ENCODE measurements around the gene ARRDC5. TPM values are rescaled to one million over a fixed set of nuclear protein-coding genes. Genes with fewer than 3 reads are reported as not detected.
"Not testable (repeated sequence)": the region's sequence is repeated elsewhere in the genome, so short reads cannot be mapped to it uniquely, and the experiment has no call there.

The ARRDC5 gene
- total RNA-seq, 1 experiment from 2014 or later: not detected

- no peak overlapping the region for H3K27ac ChIP-seq (ENCODE audit: low read depth, low read length, poor library complexity, severe bottlenecking)
- H3K4me1 ChIP-seq (ENCODE audit: insufficient read depth, low read length, poor library complexity, severe bottlenecking): peaks cover 23% of the 10 kb centered on the region
- H3K27me3 ChIP-seq (replicated peaks; ENCODE audit: insufficient read depth, low read depth, low read length, poor library complexity): no peaks in the 10 kb centered on the region
- ChIA-PET POLR2A (ENCODE audit: low non-redundant PET) (no interaction called here), CTCF (interaction anchor here (0.6 kb wide), 1 partner anchor 62 kb away, joined by 3 read pairs; no protein-coding TSS in a partner anchor)
- peaks cover 25% of the 10 kb centered on the region for H3K36me3 ChIP-seq (ENCODE audit: insufficient read depth, low read length, poor library complexity, severe bottlenecking)
- DNase-seq (ENCODE audit: low spot score): no peak
- intact Hi-C loops (cut with micrococcal nuclease; ENCODE audit: unreplicated experiment): no loop called here
- H3K9me3 ChIP-seq (ENCODE audit: low read depth, low read length, poor library complexity, severe bottlenecking): no peaks in the 10 kb centered on the region
- H3K4me3 ChIP-seq (ENCODE audit: low read depth, low read length, poor library complexity, severe bottlenecking): no peak overlapping the region
- no TSS peak for BruUV-seq (replicated peaks)
- no peak for TF ChIP-seq EZH2 (IDR thresholded peaks at IDR 0.05; ENCODE audit: borderline replicate concordance, low read depth, low read length, poor library complexity, severe bottlenecking)
- TF ChIP-seq, protein P1, sequence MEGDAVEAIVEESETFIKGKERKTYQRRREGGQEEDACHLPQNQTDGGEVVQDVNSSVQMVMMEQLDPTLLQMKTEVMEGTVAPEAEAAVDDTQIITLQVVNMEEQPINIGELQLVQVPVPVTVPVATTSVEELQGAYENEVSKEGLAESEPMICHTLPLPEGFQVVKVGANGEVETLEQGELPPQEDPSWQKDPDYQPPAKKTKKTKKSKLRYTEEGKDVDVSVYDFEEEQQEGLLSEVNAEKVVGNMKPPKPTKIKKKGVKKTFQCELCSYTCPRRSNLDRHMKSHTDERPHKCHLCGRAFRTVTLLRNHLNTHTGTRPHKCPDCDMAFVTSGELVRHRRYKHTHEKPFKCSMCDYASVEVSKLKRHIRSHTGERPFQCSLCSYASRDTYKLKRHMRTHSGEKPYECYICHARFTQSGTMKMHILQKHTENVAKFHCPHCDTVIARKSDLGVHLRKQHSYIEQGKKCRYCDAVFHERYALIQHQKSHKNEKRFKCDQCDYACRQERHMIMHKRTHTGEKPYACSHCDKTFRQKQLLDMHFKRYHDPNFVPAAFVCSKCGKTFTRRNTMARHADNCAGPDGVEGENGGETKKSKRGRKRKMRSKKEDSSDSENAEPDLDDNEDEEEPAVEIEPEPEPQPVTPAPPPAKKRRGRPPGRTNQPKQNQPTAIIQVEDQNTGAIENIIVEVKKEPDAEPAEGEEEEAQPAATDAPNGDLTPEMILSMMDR (conservative IDR thresholded peaks at IDR 0.05; ENCODE audit: low read depth, low read length): no peak
These were observed 5.7 kb upstream of the ARRDC5 start for GRCh38 chr19:4908360-4908759.

- Histone ChIP-seq H3K4me1 (ENCODE audit: insufficient read depth, low read length, poor library complexity, severe bottlenecking) (peaks cover 19% of the 10 kb centered on the region), H3K4me3 (ENCODE audit: low read depth, low read length, poor library complexity, severe bottlenecking) (no peak overlapping the region), H3K27ac (ENCODE audit: low read depth, low read length, poor library complexity, severe bottlenecking) (no peak overlapping the region), H3K9me3 (ENCODE audit: low read depth, low read length, poor library complexity, severe bottlenecking) (no peaks in the 10 kb centered on the region), H3K27me3 (replicated peaks; ENCODE audit: insufficient read depth, low read depth, low read length, poor library complexity) (no peaks in the 10 kb centered on the region), H3K36me3 (ENCODE audit: insufficient read depth, low read length, poor library complexity, severe bottlenecking) (peaks cover 11% of the 10 kb centered on the region)
- ChIA-PET POLR2A (ENCODE audit: low non-redundant PET) (no interaction called here), CTCF (no interaction called here)
- no peak for TF ChIP-seq EZH2 (IDR thresholded peaks at IDR 0.05; ENCODE audit: borderline replicate concordance, low read depth, low read length, poor library complexity, severe bottlenecking)
- TF ChIP-seq, protein P1 (conservative IDR thresholded peaks at IDR 0.05; ENCODE audit: low read depth, low read length): no peak
- DNase-seq (ENCODE audit: low spot score): no peak
- BruUV-seq (replicated peaks): no TSS peak
- intact Hi-C loops (cut with micrococcal nuclease; ENCODE audit: unreplicated experiment): no loop called here
These were observed 4.3 kb upstream of the ARRDC5 start for GRCh38 chr19:4906963-4907362.

DNA sequence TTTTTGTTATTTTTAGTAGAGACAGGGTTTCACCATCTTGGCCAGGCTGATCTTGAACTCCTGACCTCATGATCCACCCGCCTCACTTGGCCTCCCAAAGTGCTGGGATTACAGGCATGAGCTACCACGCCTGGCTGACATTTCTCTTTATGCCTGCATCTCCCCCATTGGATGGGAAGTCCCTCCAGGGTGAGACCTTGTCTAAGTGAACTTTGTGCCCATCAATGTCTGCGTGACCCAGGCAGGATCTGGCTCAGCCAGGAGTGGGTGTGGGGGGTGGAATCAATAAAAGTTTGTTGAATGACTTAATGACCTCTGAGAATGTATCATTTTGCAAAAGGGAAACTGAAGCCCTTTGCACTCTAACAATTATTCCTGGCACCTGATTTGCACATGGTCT, 1.8 kb upstream of the ARRDC5 start:
- ChIA-PET CTCF (no interaction called here), POLR2A (ENCODE audit: low non-redundant PET) (no interaction called here)
- Histone ChIP-seq H3K36me3 (ENCODE audit: insufficient read depth, low read length, poor library complexity, severe bottlenecking) (no peaks in the 10 kb centered on the region), H3K9me3 (ENCODE audit: low read depth, low read length, poor library complexity, severe bottlenecking) (no peaks in the 10 kb centered on the region), H3K4me3 (ENCODE audit: low read depth, low read length, poor library complexity, severe bottlenecking) (no peak overlapping the region), H3K4me1 (ENCODE audit: insufficient read depth, low read length, poor library complexity, severe bottlenecking) (peaks cover 6% of the 10 kb centered on the region), H3K27ac (ENCODE audit: low read depth, low read length, poor library complexity, severe bottlenecking) (no peak overlapping the region), H3K27me3 (replicated peaks; ENCODE audit: insufficient read depth, low read depth, low read length, poor library complexity) (no peaks in the 10 kb centered on the region)
- DNase-seq (ENCODE audit: low spot score): no peak
- intact Hi-C loops (cut with micrococcal nuclease; ENCODE audit: unreplicated experiment): no loop called here
- TF ChIP-seq, protein P1 (conservative IDR thresholded peaks at IDR 0.05; ENCODE audit: low read depth, low read length): no peak
- TF ChIP-seq EZH2 (IDR thresholded peaks at IDR 0.05; ENCODE audit: borderline replicate concordance, low read depth, low read length, poor library complexity, severe bottlenecking): no peak
- no TSS peak for BruUV-seq (replicated peaks)

GRCh38 chr19:4900879-4901278, 1.8 kb downstream of the ARRDC5 start:
- DNase-seq (ENCODE audit: low spot score); H3K27me3 ChIP-seq (replicated peaks; ENCODE audit: insufficient read depth, low read depth, low read length, poor library complexity); H3K4me3 ChIP-seq (ENCODE audit: low read depth, low read length, poor library complexity, severe bottlenecking); H3K36me3 ChIP-seq (ENCODE audit: insufficient read depth, low read length, poor library complexity, severe bottlenecking); POLR2A ChIA-PET (ENCODE audit: low non-redundant PET); H3K9me3 ChIP-seq (ENCODE audit: low read depth, low read length, poor library complexity, severe bottlenecking); intact Hi-C loops (cut with micrococcal nuclease; ENCODE audit: unreplicated experiment); H3K4me1 ChIP-seq (ENCODE audit: insufficient read depth, low read length, poor library complexity, severe bottlenecking); CTCF ChIA-PET; BruUV-seq (replicated peaks); H3K27ac ChIP-seq (ENCODE audit: low read depth, low read length, poor library complexity, severe bottlenecking): not testable (repeated sequence)
